Endothelial cell of umbilical vein (primary cell): Measurements from ENCODE around the gene RBM20. TPM values are rescaled to one million over a fixed set of nuclear protein-coding genes. Genes with fewer than 3 reads are reported as not detected.

ENCODE experiments used
- BruUV-seq: library from RNA; stranded (reverse); fragments of 400-500 nt; replicated peaks from 2 replicates; lab custom pipeline; 2021; lab: Mats Ljungman, UMichigan
- CTCF ChIA-PET: fragments of 300-600, 350-600 bp; sonication (Branson Sonifier 250); formaldehyde crosslinking; loops from one replicate; lab custom pipeline; 2021; ENCODE audit warnings: antibody characterized with exemption, inconsistent platforms; lab: Charles Lee
- POLR2A ChIA-PET: fragments of 300-600, 350-600 bp; sonication (Branson Sonifier 250); formaldehyde crosslinking; loops from one replicate; lab custom pipeline; 2021; ENCODE audit warnings: antibody characterized with exemption, inconsistent platforms; lab: Charles Lee
- DNase-seq: peaks from one replicate; pipeline ENCODE4 v3.0.0-alpha.2; 2011; ENCODE audit warnings: low read depth, low spot score
- FAIRE-seq: peaks from 2 replicates; lab custom pipeline; 2011; peaks lifted over from hg19 to GRCh38; lab: Jason Lieb, UNC
- H2AFZ ChIP-seq: 2 replicates; pipeline ENCODE4 v1.6.0; 2012; ENCODE audit warnings: low read depth, low read length, control low read depth, inconsistent platforms
- H3K27ac ChIP-seq: 2 replicates; pipeline ENCODE4 v1.5.1; 2011; ENCODE audit warnings: low read depth, mild to moderate bottlenecking, control low read depth, low read length, moderate library complexity; ENCODE audit not compliant: insufficient read depth
- H3K27me3 ChIP-seq, 2 experiments: 2 replicates each; pipeline versions ENCODE4 v1.6.0 to v1.6.1; 2011; ENCODE audit warnings: low read length in 2 of 2, mixed read lengths in 1 of 2; ENCODE audit not compliant: control insufficient read depth in 2 of 2, insufficient read depth in 2 of 2
- H3K36me3 ChIP-seq, 2 experiments: 2 replicates in 1 of 2; 3 replicates in 1 of 2; pipeline ENCODE4 v1.5.1; 2011; ENCODE audit warnings: low read length in 2 of 2, mild to moderate bottlenecking in 1 of 2, moderate library complexity in 1 of 2; ENCODE audit not compliant: control insufficient read depth in 2 of 2, insufficient read depth in 2 of 2; ENCODE audit errors: extremely low read depth in 1 of 2
- H3K4me1 ChIP-seq: 3 replicates; pipeline ENCODE4 v1.5.1; 2011; ENCODE audit warnings: mild to moderate bottlenecking, low read length; ENCODE audit not compliant: control insufficient read depth, insufficient read depth; ENCODE audit errors: extremely low read depth
- H3K4me2 ChIP-seq: 2 replicates; pipeline ENCODE4 v1.6.1; 2011; ENCODE audit warnings: low read length, control low read depth, mixed read lengths; ENCODE audit not compliant: insufficient read depth
- H3K4me3 ChIP-seq, 3 experiments: fragments of 200-600 bp in 1 of 3; sonication (generic), shearing (Covaris generic) in 1 of 3; replicated peaks in 1 of 3; 2 replicates each; pipeline ENCODE4 v1.5.1; 2011 to 2016; ENCODE audit warnings: control low read depth in 3 of 3, low read length in 3 of 3, mild to moderate bottlenecking in 2 of 3, inconsistent platforms in 1 of 3, low read depth in 1 of 3, moderate library complexity in 1 of 3; ENCODE audit not compliant: insufficient read depth in 1 of 3
- H3K79me2 ChIP-seq: 2 replicates; pipeline ENCODE4 v1.6.0; 2012; ENCODE audit warnings: low read length, inconsistent platforms; ENCODE audit not compliant: control insufficient read depth, insufficient read depth
- H3K9ac ChIP-seq: replicated peaks from 2 replicates; pipeline ENCODE3; 2011; ENCODE audit warnings: low read length, control low read depth; ENCODE audit not compliant: insufficient read depth; ENCODE audit errors: extremely low read depth
- H3K9me1 ChIP-seq: replicated peaks from 3 replicates; pipeline ENCODE4 v1.6.0; 2011; ENCODE audit warnings: mild to moderate bottlenecking, low read length; ENCODE audit not compliant: control insufficient read depth, insufficient read depth; ENCODE audit errors: extremely low read depth
- H3K9me3 ChIP-seq: replicated peaks from 2 replicates; pipeline ENCODE4 v1.5.1; 2012; ENCODE audit warnings: low read length, inconsistent platforms; ENCODE audit not compliant: control insufficient read depth, insufficient read depth
- H4K20me1 ChIP-seq: replicated peaks from 2 replicates; pipeline ENCODE3; 2011; ENCODE audit warnings: mild to moderate bottlenecking, low read length; ENCODE audit not compliant: control insufficient read depth, insufficient read depth; ENCODE audit errors: extremely low read depth
- CTCF ChIP-seq, 2 donors: IDR thresholded peaks; 1 replicate in 1 of 2; 2 replicates in 1 of 2; pipeline ENCODE4 v1.5.1; 2011; ENCODE audit warnings: low read length in 2 of 2, mild to moderate bottlenecking in 2 of 2, moderate library complexity in 2 of 2, control low read depth in 1 of 2, inconsistent platforms in 1 of 2, low read depth in 1 of 2; ENCODE audit not compliant: insufficient read depth in 1 of 2; ENCODE audit errors: extremely low read depth in 1 of 2
- EZH2 ChIP-seq: IDR thresholded peaks from 2 replicates; pipeline ENCODE4 v1.6.1; 2012; ENCODE audit warnings: borderline replicate concordance, low read depth, mild to moderate bottlenecking, moderate library complexity, low read length, inconsistent platforms; ENCODE audit not compliant: severe bottlenecking
- FOS ChIP-seq: IDR thresholded peaks from 2 replicates; pipeline ENCODE4 v1.6.1; 2011; ENCODE audit warnings: mild to moderate bottlenecking, low read length, moderate library complexity, borderline replicate concordance; ENCODE audit not compliant: insufficient read depth
- GATA2 ChIP-seq: IDR thresholded peaks from 2 replicates; pipeline ENCODE4 v1.7.0; 2011; ENCODE audit warnings: low read depth, mild to moderate bottlenecking, moderate library complexity, mixed read lengths, low read length; ENCODE audit not compliant: insufficient read length, insufficient read depth
- JUN ChIP-seq: IDR thresholded peaks from 2 replicates; pipeline ENCODE4 v1.6.1; 2011; ENCODE audit warnings: borderline replicate concordance, low read depth; ENCODE audit not compliant: insufficient read length, insufficient read depth
- MYC ChIP-seq: IDR thresholded peaks from one replicate; pipeline ENCODE4 v1.6.1; 2011; ENCODE audit warnings: mild to moderate bottlenecking, low read depth, low read length
- POLR2A ChIP-seq: IDR thresholded peaks from 2 replicates; pipeline ENCODE4 v1.6.1; 2012; ENCODE audit warnings: low read depth, mild to moderate bottlenecking, control low read depth, low read length
- POLR2AphosphoS5 ChIP-seq: IDR thresholded peaks from 2 replicates; pipeline ENCODE4 v1.6.1; 2012; ENCODE audit warnings: low read depth, mild to moderate bottlenecking, control low read depth, low read length, moderate library complexity; ENCODE audit not compliant: insufficient read depth
- dilution Hi-C: fragments of 300-500 bp; cut with MboI; formaldehyde crosslinking; loops from one replicate; pipeline ENCODE4 v1.15.0; 2019; ENCODE audit warnings: low sequenced_read_pairs; ENCODE audit not compliant: extremely low pct_ligation_motif_present
- intact Hi-C: fragments of 100-400 bp; cut with micrococcal nuclease; formaldehyde crosslinking; loops from one replicate; pipeline ENCODE4 v1.10.0; 2022
- polyA plus RNA-seq, 4 experiments: library from polyadenylated mRNA; depleted of rRNA in 3 of 4; stranded (reverse) in 3 of 4; unstranded in 1 of 4; fragments of >200 nt; gene quantifications; 2 replicates each; pipeline versions ENCODE4 v1.2.1 to v1.2.3, GENCODE V29; 2011 to 2012; ENCODE audit warnings: missing spikeins in 1 of 4
- total RNA-seq: library from RNA; stranded (reverse); gene quantifications from 2 replicates; pipeline ENCODE4 v1.2.3, GENCODE V29; 2021
- TF ChIP-seq, protein P1 (sequence below): IDR thresholded peaks from 2 replicates; pipeline ENCODE4 v1.6.1; 2011; ENCODE audit not compliant: insufficient read depth, insufficient read length

RBM20 gene
- total and polyA plus RNA-seq, 2 donors (not counting 3 experiments of a cell fraction or from before 2014, with no cell fraction given), result 0.04 TPM; not detected in 1

DNA sequence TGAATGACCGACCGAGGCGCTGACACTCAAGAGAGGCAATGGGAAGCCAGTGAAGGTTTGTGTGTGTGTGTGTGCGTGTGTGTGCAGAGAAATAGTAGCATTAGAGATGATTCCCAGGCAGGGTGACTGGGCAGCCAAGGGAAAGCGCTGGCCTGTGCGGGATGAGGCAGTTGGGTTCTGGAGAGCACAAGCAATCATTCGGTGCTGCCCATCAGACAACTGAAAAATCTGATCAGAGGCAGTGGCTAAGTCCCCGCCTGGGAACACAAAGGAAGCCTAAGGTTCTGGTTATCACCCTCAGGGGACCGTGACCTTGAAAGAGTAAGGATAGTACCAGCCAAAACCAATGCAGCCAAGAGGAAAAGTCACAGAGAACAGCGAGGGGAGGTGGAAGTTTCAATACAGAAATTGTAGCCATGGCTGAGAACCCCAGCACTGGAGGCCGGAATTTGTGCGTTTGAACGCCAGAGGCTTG is 226.7 kb downstream of the RBM20 start:
- Histone ChIP-seq H3K4me2 (peak overlapping the region; percentile 99), H3K9me3 (no peaks in the 10 kb centered on the region), H3K27ac (peak overlapping the region; percentile 14), H3K27me3 (peaks cover 8 to 10% of the 10 kb centered on the region in 2 experiments), H3K4me1 (peaks cover 21% of the 10 kb centered on the region), H4K20me1 (no peaks in the 10 kb centered on the region), H3K9me1 (no peaks in the 10 kb centered on the region), H3K9ac (peak overlapping the region; percentile 54), H3K79me2 (no peaks in the 10 kb centered on the region), H3K36me3 (no peaks in the 10 kb centered on the region), H3K4me3 (peak overlapping the region in 1 of 3 experiments; percentile 85), H2AFZ (peak overlapping the region; percentile 98)
- FAIRE-seq (no peak), DNase-seq (peak; percentile 1)
- no TSS peak for BruUV-seq
- CTCF ChIA-PET, result interaction anchor here (1.0 to 1.3 kb wide), 5 partner anchors 14 to 125 kb away, joined by 3 to 4 read pairs (median 3); no protein-coding TSS in a partner anchor
- POLR2A ChIA-PET, result interaction anchor here (1.0 kb wide), 1 partner anchor 48 kb away, joined by 7 read pairs; the partner anchor contains the start of genes BBIP1 and SHOC2
- dilution Hi-C loops, result no loop called here
- TF ChIP-seq FOS, result no peak
- no peak for TF ChIP-seq POLR2AphosphoS5
- no peak for TF ChIP-seq JUN
- TF ChIP-seq MYC, result no peak
- TF ChIP-seq GATA2, result no peak
- no peak for TF ChIP-seq CTCF (IDR thresholded peaks at IDR 0.05; ENCODE audit: extremely low read depth in 1 of 2, insufficient read depth in 1 of 2, low read depth in 1 of 2, low read length in 2 of 2)
- TF ChIP-seq POLR2A, result no peak
- TF ChIP-seq, protein P1, sequence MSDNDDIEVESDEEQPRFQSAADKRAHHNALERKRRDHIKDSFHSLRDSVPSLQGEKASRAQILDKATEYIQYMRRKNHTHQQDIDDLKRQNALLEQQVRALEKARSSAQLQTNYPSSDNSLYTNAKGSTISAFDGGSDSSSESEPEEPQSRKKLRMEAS, result no peak
- no peak for TF ChIP-seq EZH2
- intact Hi-C loops, result loop anchor here (1.0 to 5.0 kb wide), 4 partner anchors 48 to 564 kb away; partner anchors contain the start of genes BBIP1 and SHOC2
